ENCODE measurements around the gene PRKCB.

Gene PRKCB

DNA sequence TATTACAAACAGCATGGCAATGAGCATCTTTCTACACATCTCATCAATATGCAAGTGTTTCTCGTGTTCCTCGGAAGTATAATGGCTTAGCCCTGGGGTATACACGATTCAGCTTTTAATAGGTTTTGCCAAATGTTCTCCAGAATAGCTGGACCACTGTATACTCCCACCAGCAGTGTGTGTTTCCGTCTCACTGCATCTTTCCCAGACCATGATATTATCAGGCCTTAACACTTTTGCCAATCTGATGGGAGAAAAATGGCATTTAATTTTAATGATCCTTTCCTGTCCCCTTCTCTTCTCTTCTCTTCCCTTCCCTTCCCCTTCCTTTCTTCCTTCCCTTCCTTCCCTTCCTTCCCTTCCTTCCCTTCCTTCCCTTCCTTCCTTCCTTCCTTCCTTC is 30.8 kb downstream of the PRKCB start:
- no peak for DNase-seq (ENCODE audit: low read depth)

GRCh38 chr16:23867566-23867965 is 31.8 kb downstream of the PRKCB start:
- DNase-seq (ENCODE audit: low read depth): no peak

GRCh38 chr16:23868136-23868535 is 32.4 kb downstream of the PRKCB start:
- no peak for DNase-seq (ENCODE audit: low read depth)

GRCh38 chr16:23869052-23869451 is 33.3 kb downstream of the PRKCB start:
- no peak for DNase-seq (ENCODE audit: low read depth)

- no peak for DNase-seq (ENCODE audit: low read depth)
Observed at GRCh38 chr16:23871924-23872323, 36.1 kb downstream of the PRKCB start.

GRCh38 chr16:23874613-23875294 is 39.0 kb downstream of the PRKCB start:
- DNase-seq (ENCODE audit: low read depth): no peak

DNA sequence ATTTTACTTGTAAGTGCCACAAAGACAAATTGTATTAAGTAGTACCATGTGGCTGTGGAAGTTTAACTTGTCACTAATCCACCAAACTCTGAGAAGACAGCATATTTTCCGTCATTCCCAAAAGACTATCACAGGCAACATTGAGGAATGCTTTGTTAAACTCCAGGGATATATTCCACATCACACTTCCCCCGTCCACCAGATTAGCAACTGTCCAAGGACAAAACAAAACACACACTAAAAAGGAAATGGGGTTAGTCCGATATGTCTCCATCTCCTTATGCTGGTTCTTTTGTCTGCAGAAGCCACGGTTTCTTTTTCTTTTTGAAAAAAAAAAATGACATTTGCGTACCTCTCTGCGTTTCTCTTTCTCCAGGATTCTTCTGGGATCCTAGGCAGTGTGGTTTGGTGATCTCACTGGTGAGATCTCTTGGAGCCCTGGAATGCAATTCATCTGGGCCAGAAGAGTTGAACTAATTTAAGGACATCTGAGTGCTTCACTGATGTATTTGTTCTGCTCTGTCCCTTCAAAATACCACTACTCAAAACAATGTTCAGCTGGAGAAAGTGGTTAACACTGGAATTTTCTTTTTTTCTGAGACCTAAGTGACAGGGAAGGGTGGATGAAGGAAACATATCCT is 40.6 kb downstream of the PRKCB start:
- DNase-seq (ENCODE audit: low read depth): no peak

DNA sequence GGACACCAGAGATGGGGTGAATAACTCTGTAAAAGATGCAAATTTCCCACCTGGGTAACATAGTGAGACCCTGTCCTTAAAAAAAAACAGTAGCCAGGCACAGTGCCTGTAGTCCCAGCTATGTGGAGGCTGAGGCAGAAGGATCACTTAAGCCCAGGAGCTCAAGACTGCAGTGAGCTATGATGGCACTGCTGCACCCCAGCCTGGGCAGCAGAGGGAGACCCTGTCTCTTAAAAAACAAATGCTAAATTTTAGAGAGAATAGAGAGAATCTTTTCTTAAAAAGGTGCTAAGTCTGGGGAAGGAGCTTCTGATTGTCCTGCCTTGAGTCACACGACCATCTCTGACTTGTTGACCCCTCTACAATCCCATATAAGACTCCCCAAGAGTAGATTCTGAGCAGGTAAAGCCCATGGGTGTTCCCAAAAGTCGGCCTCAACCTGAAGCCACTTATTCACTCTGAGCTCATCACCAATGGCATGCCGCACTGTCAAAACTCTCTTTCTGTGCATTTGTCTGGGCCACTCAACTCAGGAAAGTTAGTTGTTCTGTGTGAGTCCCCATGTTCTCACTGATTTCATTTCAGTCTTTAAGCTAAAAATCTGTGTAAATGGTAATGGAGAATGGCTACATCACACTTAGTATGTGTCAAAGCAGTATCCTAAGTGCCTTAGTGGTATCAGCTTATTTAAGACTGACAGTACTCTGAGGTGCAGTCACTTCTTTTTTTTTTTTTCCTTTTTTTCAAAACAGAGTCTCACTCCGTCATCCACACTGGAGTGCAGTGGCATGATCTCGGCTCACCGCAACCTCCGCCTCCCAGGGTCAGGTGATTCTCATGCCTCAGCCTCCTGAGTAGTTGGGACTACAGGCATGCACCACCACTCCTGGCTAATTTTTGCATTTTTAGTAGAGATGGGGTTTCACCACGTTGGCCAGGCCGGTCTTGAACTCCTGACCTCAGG is 41.6 kb downstream of the PRKCB start:
- DNase-seq (ENCODE audit: low read depth): no peak

- DNase-seq (ENCODE audit: low read depth): no peak
Observed at GRCh38 chr16:23879735-23880373, 44.1 kb downstream of the PRKCB start.

DNA sequence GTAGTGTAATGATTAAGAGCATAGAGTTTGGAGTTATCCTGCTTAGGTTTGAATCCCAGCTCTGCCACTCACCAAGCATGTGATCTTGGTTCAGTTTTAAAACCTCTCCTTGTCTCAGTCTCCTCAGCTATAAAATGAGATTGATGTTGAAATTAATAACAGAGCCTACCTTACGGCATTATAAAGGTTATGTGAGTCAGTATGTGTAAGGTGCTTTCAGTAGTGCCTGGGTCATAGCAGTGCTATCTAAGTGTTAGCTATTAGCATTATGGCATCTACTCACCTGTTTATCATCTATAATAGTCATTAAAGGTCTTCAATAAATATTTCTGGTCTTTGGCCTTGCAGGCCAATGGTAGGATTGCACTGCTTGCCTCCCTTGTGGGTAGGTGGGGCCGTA is 53.4 kb downstream of the PRKCB start:
- DNase-seq (ENCODE audit: low read depth): no peak

DNA sequence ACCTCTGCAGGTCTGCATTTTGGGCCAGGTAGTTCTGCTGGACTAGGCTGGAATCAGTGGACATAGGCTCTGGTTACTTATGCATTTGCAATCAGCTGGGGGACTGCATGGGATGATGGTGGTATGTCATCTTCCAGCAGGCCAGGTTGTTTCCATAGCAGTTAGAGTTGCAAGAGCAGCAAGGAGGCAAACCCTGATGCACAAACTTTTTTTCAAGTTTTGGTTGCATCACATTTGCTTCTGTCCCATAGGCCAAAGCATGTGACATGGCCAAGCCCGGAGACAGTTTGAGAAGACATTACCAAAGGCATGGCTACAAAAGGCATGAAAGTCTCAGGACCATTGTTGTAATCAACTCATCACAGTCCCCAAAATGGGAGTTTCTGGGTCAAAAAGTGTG is 58.2 kb downstream of the PRKCB start:
- DNase-seq (ENCODE audit: low read depth): no peak

- no peak for DNase-seq (ENCODE audit: low read depth)
Observed at GRCh38 chr16:23895052-23895451, 59.3 kb downstream of the PRKCB start.

- DNase-seq (ENCODE audit: low read depth): no peak
Observed at GRCh38 chr16:23896832-23897821, 61.3 kb downstream of the PRKCB start.

GRCh38 chr16:23898682-23899430 is 63.1 kb downstream of the PRKCB start:
- DNase-seq (ENCODE audit: low read depth): no peak

- no peak for DNase-seq (ENCODE audit: low read depth)
Observed at GRCh38 chr16:23899869-23900268, 64.1 kb downstream of the PRKCB start.

DNA sequence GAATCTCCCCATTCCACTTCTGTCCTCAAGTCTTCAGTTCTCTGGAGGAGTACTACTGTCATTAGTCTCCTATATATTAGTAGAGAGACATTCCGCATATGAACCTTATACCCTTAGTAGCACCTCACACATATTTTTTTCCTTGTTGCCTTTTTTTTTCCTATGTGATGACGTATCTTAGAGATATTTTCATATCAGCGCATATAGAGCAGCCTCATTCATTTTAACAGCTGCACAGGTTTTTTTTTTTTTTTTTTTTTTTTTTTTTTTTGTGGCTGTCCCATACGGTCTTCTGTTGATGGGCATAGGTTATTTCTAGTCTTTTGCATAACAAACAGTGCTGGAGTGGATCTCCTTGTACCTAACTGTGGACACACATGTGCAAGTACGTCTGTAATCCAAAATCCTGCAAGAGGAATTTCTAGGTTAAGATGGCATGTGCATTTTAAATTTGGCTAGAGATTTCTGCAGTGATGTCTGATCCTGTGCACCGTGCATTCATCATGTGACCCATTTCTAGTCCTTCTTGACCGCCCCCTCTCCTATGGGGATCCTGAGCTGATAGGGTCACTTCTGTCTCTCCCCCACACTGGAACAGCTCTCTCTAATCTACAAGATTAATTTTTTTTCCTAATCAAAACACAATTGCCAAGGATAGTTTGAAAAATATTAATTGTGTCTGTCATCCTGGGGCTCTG is 64.8 kb downstream of the PRKCB start:
- DNase-seq (ENCODE audit: low read depth): no peak

DNA sequence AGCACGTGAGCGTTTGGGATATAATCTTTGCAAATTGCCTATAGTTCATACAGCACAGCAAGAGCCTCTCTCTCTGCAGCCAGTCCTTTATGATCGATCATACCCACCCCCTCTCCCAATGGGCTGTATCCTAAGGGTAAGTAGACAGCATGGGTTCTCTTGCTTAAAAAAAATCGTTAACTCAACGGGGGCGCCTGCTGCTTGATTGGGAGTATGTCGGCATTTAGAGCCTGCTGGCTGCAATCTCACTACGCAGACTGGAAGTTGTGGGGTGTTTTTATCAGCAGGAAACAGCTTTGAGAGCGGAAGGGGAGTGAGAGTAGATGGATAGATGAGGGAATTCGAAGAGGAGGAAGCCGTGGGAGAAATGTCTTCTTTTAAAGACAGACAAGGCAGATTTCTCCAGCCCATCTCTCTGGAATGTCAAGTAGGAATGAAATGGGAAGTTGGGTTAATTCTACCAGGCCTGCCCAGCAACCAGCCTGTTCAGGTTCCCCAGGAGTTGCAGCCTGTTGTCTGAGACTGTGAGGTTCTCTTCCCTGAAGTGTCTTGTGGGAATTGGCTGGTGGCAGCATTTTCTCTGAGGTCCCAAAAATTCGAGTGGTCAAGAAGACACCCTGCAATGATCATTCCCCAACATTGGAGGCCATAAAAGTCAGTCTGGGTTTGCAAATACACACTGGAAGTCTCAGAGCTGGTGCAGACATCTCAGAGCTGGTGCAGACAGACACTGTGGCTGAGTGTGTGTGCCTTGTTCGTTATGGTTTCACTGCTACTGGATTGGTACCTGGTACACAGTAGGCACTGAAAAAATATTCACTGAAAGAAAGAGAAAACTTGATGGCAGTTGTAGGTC is 65.6 kb downstream of the PRKCB start:
- DNase-seq (ENCODE audit: low read depth): no peak

- no peak for DNase-seq (ENCODE audit: low read depth)
Observed at GRCh38 chr16:23902034-23902747, 66.4 kb downstream of the PRKCB start.

Data from activated T-cell treated with anti-CD3 and anti-CD28 coated beads for 24 hours (primary cell).